Endothelial cell of umbilical vein (primary cell): Measurements from ENCODE around the gene GET4. TPM values are rescaled to one million over a fixed set of nuclear protein-coding genes. Genes with fewer than 3 reads are reported as not detected.

Source experiments
- BruUV-seq: library from RNA; stranded (reverse); fragments of 400-500 nt; replicated peaks from 2 replicates; lab custom pipeline; 2021; lab: Mats Ljungman, UMichigan
- CTCF ChIA-PET: fragments of 300-600, 350-600 bp; sonication (Branson Sonifier 250); formaldehyde crosslinking; loops from one replicate; lab custom pipeline; 2021; ENCODE audit warnings: antibody characterized with exemption, inconsistent platforms; lab: Charles Lee
- POLR2A ChIA-PET: fragments of 300-600, 350-600 bp; sonication (Branson Sonifier 250); formaldehyde crosslinking; loops from one replicate; lab custom pipeline; 2021; ENCODE audit warnings: antibody characterized with exemption, inconsistent platforms; lab: Charles Lee
- DNase-seq: peaks from one replicate; pipeline ENCODE4 v3.0.0-alpha.2; 2011; ENCODE audit warnings: low read depth, low spot score
- FAIRE-seq: peaks from 2 replicates; lab custom pipeline; 2011; peaks lifted over from hg19 to GRCh38; lab: Jason Lieb, UNC
- H2AFZ ChIP-seq: 2 replicates; pipeline ENCODE4 v1.6.0; 2012; ENCODE audit warnings: low read depth, low read length, control low read depth, inconsistent platforms
- H3K27ac ChIP-seq: 2 replicates; pipeline ENCODE4 v1.5.1; 2011; ENCODE audit warnings: low read depth, mild to moderate bottlenecking, control low read depth, low read length, moderate library complexity; ENCODE audit not compliant: insufficient read depth
- H3K27me3 ChIP-seq, 2 experiments: 2 replicates each; pipeline versions ENCODE4 v1.6.0 to v1.6.1; 2011; ENCODE audit warnings: low read length in 2 of 2, mixed read lengths in 1 of 2; ENCODE audit not compliant: control insufficient read depth in 2 of 2, insufficient read depth in 2 of 2
- H3K36me3 ChIP-seq, 2 experiments: 2 replicates in 1 of 2; 3 replicates in 1 of 2; pipeline ENCODE4 v1.5.1; 2011; ENCODE audit warnings: low read length in 2 of 2, mild to moderate bottlenecking in 1 of 2, moderate library complexity in 1 of 2; ENCODE audit not compliant: control insufficient read depth in 2 of 2, insufficient read depth in 2 of 2; ENCODE audit errors: extremely low read depth in 1 of 2
- H3K4me1 ChIP-seq: 3 replicates; pipeline ENCODE4 v1.5.1; 2011; ENCODE audit warnings: mild to moderate bottlenecking, low read length; ENCODE audit not compliant: control insufficient read depth, insufficient read depth; ENCODE audit errors: extremely low read depth
- H3K4me2 ChIP-seq: 2 replicates; pipeline ENCODE4 v1.6.1; 2011; ENCODE audit warnings: low read length, control low read depth, mixed read lengths; ENCODE audit not compliant: insufficient read depth
- H3K4me3 ChIP-seq, 3 experiments: fragments of 200-600 bp in 1 of 3; sonication (generic), shearing (Covaris generic) in 1 of 3; replicated peaks in 1 of 3; 2 replicates each; pipeline ENCODE4 v1.5.1; 2011 to 2016; ENCODE audit warnings: control low read depth in 3 of 3, low read length in 3 of 3, mild to moderate bottlenecking in 2 of 3, inconsistent platforms in 1 of 3, low read depth in 1 of 3, moderate library complexity in 1 of 3; ENCODE audit not compliant: insufficient read depth in 1 of 3
- H3K79me2 ChIP-seq: 2 replicates; pipeline ENCODE4 v1.6.0; 2012; ENCODE audit warnings: low read length, inconsistent platforms; ENCODE audit not compliant: control insufficient read depth, insufficient read depth
- H3K9ac ChIP-seq: replicated peaks from 2 replicates; pipeline ENCODE3; 2011; ENCODE audit warnings: low read length, control low read depth; ENCODE audit not compliant: insufficient read depth; ENCODE audit errors: extremely low read depth
- H3K9me1 ChIP-seq: replicated peaks from 3 replicates; pipeline ENCODE4 v1.6.0; 2011; ENCODE audit warnings: mild to moderate bottlenecking, low read length; ENCODE audit not compliant: control insufficient read depth, insufficient read depth; ENCODE audit errors: extremely low read depth
- H3K9me3 ChIP-seq: replicated peaks from 2 replicates; pipeline ENCODE4 v1.5.1; 2012; ENCODE audit warnings: low read length, inconsistent platforms; ENCODE audit not compliant: control insufficient read depth, insufficient read depth
- H4K20me1 ChIP-seq: replicated peaks from 2 replicates; pipeline ENCODE3; 2011; ENCODE audit warnings: mild to moderate bottlenecking, low read length; ENCODE audit not compliant: control insufficient read depth, insufficient read depth; ENCODE audit errors: extremely low read depth
- EZH2 ChIP-seq: IDR thresholded peaks from 2 replicates; pipeline ENCODE4 v1.6.1; 2012; ENCODE audit warnings: borderline replicate concordance, low read depth, mild to moderate bottlenecking, moderate library complexity, low read length, inconsistent platforms; ENCODE audit not compliant: severe bottlenecking
- FOS ChIP-seq: IDR thresholded peaks from 2 replicates; pipeline ENCODE4 v1.6.1; 2011; ENCODE audit warnings: mild to moderate bottlenecking, low read length, moderate library complexity, borderline replicate concordance; ENCODE audit not compliant: insufficient read depth
- GATA2 ChIP-seq: IDR thresholded peaks from 2 replicates; pipeline ENCODE4 v1.7.0; 2011; ENCODE audit warnings: low read depth, mild to moderate bottlenecking, moderate library complexity, mixed read lengths, low read length; ENCODE audit not compliant: insufficient read length, insufficient read depth
- JUN ChIP-seq: IDR thresholded peaks from 2 replicates; pipeline ENCODE4 v1.6.1; 2011; ENCODE audit warnings: borderline replicate concordance, low read depth; ENCODE audit not compliant: insufficient read length, insufficient read depth
- MAX ChIP-seq: IDR thresholded peaks from 2 replicates; pipeline ENCODE4 v1.6.1; 2011; ENCODE audit not compliant: insufficient read depth, insufficient read length
- MYC ChIP-seq: IDR thresholded peaks from one replicate; pipeline ENCODE4 v1.6.1; 2011; ENCODE audit warnings: mild to moderate bottlenecking, low read depth, low read length
- POLR2A ChIP-seq: IDR thresholded peaks from 2 replicates; pipeline ENCODE4 v1.6.1; 2012; ENCODE audit warnings: low read depth, mild to moderate bottlenecking, control low read depth, low read length
- POLR2AphosphoS5 ChIP-seq: IDR thresholded peaks from 2 replicates; pipeline ENCODE4 v1.6.1; 2012; ENCODE audit warnings: low read depth, mild to moderate bottlenecking, control low read depth, low read length, moderate library complexity; ENCODE audit not compliant: insufficient read depth
- dilution Hi-C: fragments of 300-500 bp; cut with MboI; formaldehyde crosslinking; loops from one replicate; pipeline ENCODE4 v1.15.0; 2019; ENCODE audit warnings: low sequenced_read_pairs; ENCODE audit not compliant: extremely low pct_ligation_motif_present
- intact Hi-C: fragments of 100-400 bp; cut with micrococcal nuclease; formaldehyde crosslinking; loops from one replicate; pipeline ENCODE4 v1.10.0; 2022
- polyA plus RNA-seq, 4 experiments: library from polyadenylated mRNA; depleted of rRNA in 3 of 4; stranded (reverse) in 3 of 4; unstranded in 1 of 4; fragments of >200 nt; gene quantifications; 2 replicates each; pipeline versions ENCODE4 v1.2.1 to v1.2.3, GENCODE V29; 2011 to 2012; ENCODE audit warnings: missing spikeins in 1 of 4
- total RNA-seq: library from RNA; stranded (reverse); gene quantifications from 2 replicates; pipeline ENCODE4 v1.2.3, GENCODE V29; 2021
- TF ChIP-seq, protein P1 (sequence below), 2 donors: IDR thresholded peaks; 1 replicate in 1 of 2; 2 replicates in 1 of 2; pipeline ENCODE4 v1.5.1; 2011; ENCODE audit warnings: low read length in 2 of 2, mild to moderate bottlenecking in 2 of 2, moderate library complexity in 2 of 2, control low read depth in 1 of 2, inconsistent platforms in 1 of 2, low read depth in 1 of 2; ENCODE audit not compliant: insufficient read depth in 1 of 2; ENCODE audit errors: extremely low read depth in 1 of 2

Gene GET4
- total and polyA plus RNA-seq, 2 donors (not counting 3 experiments of a cell fraction or from before 2014, with no cell fraction given), result 48.4 to 58.1 TPM

DNA sequence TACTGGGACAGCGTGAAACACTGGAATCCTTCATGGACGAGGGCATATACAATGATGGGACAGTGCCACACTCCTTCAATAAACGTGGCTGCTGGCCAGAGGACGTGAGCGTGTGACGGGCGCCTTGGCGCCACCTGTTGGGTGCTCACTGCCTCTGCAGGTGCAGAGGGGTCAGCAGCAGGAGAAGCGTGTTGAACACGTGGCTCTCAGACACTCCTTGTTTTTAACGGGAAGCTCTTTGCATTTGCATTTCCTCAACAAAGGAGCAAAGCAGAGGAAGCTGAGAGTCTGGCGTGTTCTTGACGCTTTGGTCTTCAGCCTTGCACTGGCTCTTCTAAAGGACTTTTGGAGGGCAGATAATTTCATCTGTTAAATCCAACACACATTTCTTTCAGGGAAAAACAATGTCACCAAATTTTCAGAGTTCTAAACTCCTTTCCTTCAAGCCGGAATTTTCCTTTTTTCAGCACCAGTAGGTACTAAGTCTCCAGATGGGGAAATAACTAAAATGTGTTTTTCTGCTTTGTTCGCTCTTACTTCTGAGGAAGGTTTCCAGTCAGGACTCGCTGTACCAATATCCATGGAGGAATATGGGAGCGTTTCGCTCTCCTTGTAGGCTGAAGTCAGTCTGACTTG, 2.9 kb upstream of the GET4 start:
- H3K4me3 ChIP-seq, result no peak overlapping the region
- TSS peak; percentile 27 for BruUV-seq
- TF ChIP-seq GATA2 (no peak), MYC (peak; percentile 98), POLR2A (peak; percentile 35), EZH2 (no peak), JUN (no peak), FOS (no peak), POLR2AphosphoS5 (peak; percentile 81), MAX (peak; percentile 100)
- TF ChIP-seq, protein P1, sequence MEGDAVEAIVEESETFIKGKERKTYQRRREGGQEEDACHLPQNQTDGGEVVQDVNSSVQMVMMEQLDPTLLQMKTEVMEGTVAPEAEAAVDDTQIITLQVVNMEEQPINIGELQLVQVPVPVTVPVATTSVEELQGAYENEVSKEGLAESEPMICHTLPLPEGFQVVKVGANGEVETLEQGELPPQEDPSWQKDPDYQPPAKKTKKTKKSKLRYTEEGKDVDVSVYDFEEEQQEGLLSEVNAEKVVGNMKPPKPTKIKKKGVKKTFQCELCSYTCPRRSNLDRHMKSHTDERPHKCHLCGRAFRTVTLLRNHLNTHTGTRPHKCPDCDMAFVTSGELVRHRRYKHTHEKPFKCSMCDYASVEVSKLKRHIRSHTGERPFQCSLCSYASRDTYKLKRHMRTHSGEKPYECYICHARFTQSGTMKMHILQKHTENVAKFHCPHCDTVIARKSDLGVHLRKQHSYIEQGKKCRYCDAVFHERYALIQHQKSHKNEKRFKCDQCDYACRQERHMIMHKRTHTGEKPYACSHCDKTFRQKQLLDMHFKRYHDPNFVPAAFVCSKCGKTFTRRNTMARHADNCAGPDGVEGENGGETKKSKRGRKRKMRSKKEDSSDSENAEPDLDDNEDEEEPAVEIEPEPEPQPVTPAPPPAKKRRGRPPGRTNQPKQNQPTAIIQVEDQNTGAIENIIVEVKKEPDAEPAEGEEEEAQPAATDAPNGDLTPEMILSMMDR (IDR thresholded peaks at IDR 0.05; ENCODE audit: extremely low read depth in 1 of 2, insufficient read depth in 1 of 2, low read depth in 1 of 2, low read length in 2 of 2), result peak; percentile 96 to 97
- no peaks in the 10 kb centered on the region for H3K9me3 ChIP-seq
- H3K9me1 ChIP-seq, result no peaks in the 10 kb centered on the region
- ChIA-PET POLR2A (no interaction called here), CTCF (interaction anchor here (0.5 to 3.1 kb wide), 31 partner anchors 10 to 556 kb away, joined by 3 to 89 read pairs (median 4); partner anchors contain the start of gene SUN1)
- H3K27me3 ChIP-seq, result no peaks in the 10 kb centered on the region
- peaks cover 13% of the 10 kb centered on the region for H3K4me1 ChIP-seq
- H4K20me1 ChIP-seq, result no peaks in the 10 kb centered on the region
- dilution Hi-C loops, result no loop called here
- H3K36me3 ChIP-seq, result peaks cover 2 to 7% of the 10 kb centered on the region in 2 experiments
- DNase-seq, result peak; percentile 92
- H3K9ac ChIP-seq, result no peak overlapping the region
- peaks cover 16% of the 10 kb centered on the region for H3K79me2 ChIP-seq
- peak; percentile 98 for FAIRE-seq
- no peak overlapping the region for H2AFZ ChIP-seq
- H3K4me2 ChIP-seq, result no peak overlapping the region
- peak overlapping the region; percentile 18 for H3K27ac ChIP-seq
- intact Hi-C loops, result loop anchor here (1.0 kb wide), 3 partner anchors 37 to 551 kb away; no protein-coding TSS in a partner anchor
